IMR-90 (cell line): ENCODE data around the gene ABCB9. TPM values are rescaled to one million over a fixed set of nuclear protein-coding genes. Genes with fewer than 3 reads are reported as not detected.
A peak's percentile ranks its signal among the peaks of the same experiment; 100 is the strongest.

Experiments
- ATAC-seq: fragments of 200-7000 bp; cut with Tn5 transposase; 2 replicates; pipeline ENCODE4 v1.9.1; 2020; ENCODE audit warnings: low read depth, mild to moderate bottlenecking, moderate library complexity
- BruUV-seq: library from RNA; stranded (reverse); fragments of 400-500 nt; replicated peaks from 2 replicates; lab custom pipeline; 2021; lab: Mats Ljungman, UMichigan
- CTCF ChIA-PET: fragments of 300-600 bp; formaldehyde crosslinking; extraction: SDS; loops from one replicate; lab custom pipeline; 2021; ENCODE audit warnings: antibody characterized with exemption; lab: Yijun Ruan, JAX
- POLR2A ChIA-PET: fragments of 300-600 bp; sonication (Branson Sonifier 250); formaldehyde crosslinking; loops from one replicate; lab custom pipeline; 2022; ENCODE audit warnings: antibody characterized with exemption; ENCODE audit not compliant: unreplicated experiment; lab: Charles Lee
- DNase-seq: peaks from one replicate; pipeline ENCODE4 v3.0.0; 2013
- H2AFZ ChIP-seq: replicated peaks from 2 replicates; pipeline ENCODE3; 2013; ENCODE audit warnings: low read length, mild to moderate bottlenecking; ENCODE audit not compliant: poor library complexity
- H2AK5ac ChIP-seq: 2 replicates; pipeline ENCODE4 v1.6.1; 2013; ENCODE audit warnings: low read depth, low read length, inconsistent platforms
- H2AK9ac ChIP-seq: replicated peaks from 2 replicates; pipeline ENCODE3; 2013; ENCODE audit warnings: mild to moderate bottlenecking, low read depth, low read length, moderate library complexity; ENCODE audit not compliant: poor library complexity
- H2BK120ac ChIP-seq: 2 replicates; pipeline ENCODE4 v1.6.1; 2013; ENCODE audit warnings: low read depth, low read length, inconsistent platforms
- H2BK15ac ChIP-seq: 3 replicates; pipeline ENCODE4 v1.6.1; 2013; ENCODE audit warnings: low read depth, low read length, inconsistent platforms
- H2BK20ac ChIP-seq: 2 replicates; pipeline ENCODE4 v1.6.1; 2013; ENCODE audit warnings: low read depth, mild to moderate bottlenecking, inconsistent platforms, low read length, moderate library complexity
- H2BK5ac ChIP-seq: 2 replicates; pipeline ENCODE4 v1.6.1; 2013; ENCODE audit warnings: mild to moderate bottlenecking, low read depth, low read length, inconsistent platforms; ENCODE audit not compliant: poor library complexity, severe bottlenecking
- H3K14ac ChIP-seq: replicated peaks from 2 replicates; pipeline ENCODE4 v1.6.1; 2013; ENCODE audit warnings: low read depth, low read length, inconsistent platforms
- H3K18ac ChIP-seq: 2 replicates; pipeline ENCODE4 v1.6.1; 2013; ENCODE audit warnings: low read depth, low read length, control low read depth
- H3K23ac ChIP-seq: 2 replicates; pipeline ENCODE4 v1.6.1; 2013; ENCODE audit warnings: low read depth, low read length, inconsistent platforms
- H3K27ac ChIP-seq: 2 replicates; pipeline ENCODE4 v1.5.1; 2013; ENCODE audit warnings: mild to moderate bottlenecking, control low read depth, low read length; ENCODE audit not compliant: insufficient read depth
- H3K27me3 ChIP-seq: 2 replicates; pipeline ENCODE4 v1.6.1; 2013; ENCODE audit warnings: low read length; ENCODE audit not compliant: control insufficient read depth, insufficient read depth
- H3K36me3 ChIP-seq: 2 replicates; pipeline ENCODE4 v1.6.1; 2013; ENCODE audit warnings: low read length, mixed read lengths; ENCODE audit not compliant: control insufficient read depth, insufficient read depth
- H3K4ac ChIP-seq: 2 replicates; pipeline ENCODE4 v1.6.1; 2013; ENCODE audit warnings: low read depth, low read length, inconsistent platforms
- H3K4me1 ChIP-seq: 2 replicates; pipeline ENCODE4 v1.6.1; 2013; ENCODE audit warnings: low read length, mixed read lengths; ENCODE audit not compliant: control insufficient read depth, insufficient read depth
- H3K4me2 ChIP-seq: 2 replicates; pipeline ENCODE4 v1.6.1; 2013; ENCODE audit warnings: low read depth, mild to moderate bottlenecking, control low read depth, low read length, moderate library complexity
- H3K4me3 ChIP-seq: 2 replicates; pipeline ENCODE4 v1.5.1; 2013; ENCODE audit warnings: low read depth, mild to moderate bottlenecking, control low read depth, low read length, moderate library complexity; ENCODE audit not compliant: insufficient read depth
- H3K56ac ChIP-seq: 2 replicates; pipeline ENCODE4 v1.6.1; 2013; ENCODE audit warnings: low read length, inconsistent platforms; ENCODE audit not compliant: insufficient read depth; ENCODE audit errors: extremely low read depth
- H3K79me1 ChIP-seq, 2 experiments: 2 replicates each; pipeline ENCODE4 v1.6.1; 2013; ENCODE audit warnings: low read length in 2 of 2, inconsistent platforms in 1 of 2, low read depth in 1 of 2
- H3K9ac ChIP-seq: 2 replicates; pipeline ENCODE4 v1.6.1; 2013; ENCODE audit warnings: low read depth, low read length, control low read depth
- H3K9me1 ChIP-seq: 2 replicates; pipeline ENCODE4 v1.6.1; 2013; ENCODE audit warnings: low read length, inconsistent platforms; ENCODE audit not compliant: insufficient read depth
- H3K9me3 ChIP-seq: 2 replicates; pipeline ENCODE4 v1.6.1; 2013; ENCODE audit warnings: low read length; ENCODE audit not compliant: control insufficient read depth, insufficient read depth
- H4K20me1 ChIP-seq: 2 replicates; pipeline ENCODE4 v1.6.1; 2013; ENCODE audit warnings: low read length, inconsistent platforms; ENCODE audit not compliant: insufficient read depth
- H4K5ac ChIP-seq: 2 replicates; pipeline ENCODE4 v1.6.1; 2013; ENCODE audit warnings: mild to moderate bottlenecking, low read depth, low read length, control low read depth
- H4K8ac ChIP-seq, 2 experiments: 2 replicates each; pipeline ENCODE4 v1.6.1; 2013; ENCODE audit warnings: low read depth in 2 of 2, low read length in 2 of 2, control low read depth in 1 of 2, inconsistent platforms in 1 of 2
- H4K91ac ChIP-seq: 2 replicates; pipeline ENCODE4 v1.6.1; 2013; ENCODE audit warnings: low read depth, low read length, inconsistent platforms; ENCODE audit not compliant: insufficient read depth
- BHLHE40 ChIP-seq: fragments of 150-350 bp; IDR thresholded peaks from 2 replicates; pipeline ENCODE4 v1.6.1; 2016; ENCODE audit warnings: mild to moderate bottlenecking, low read depth, low read length
- CEBPB ChIP-seq: IDR thresholded peaks from 2 replicates; pipeline ENCODE4 v1.6.1; 2012; ENCODE audit warnings: low read depth, low read length, improper control_type of control experiment
- CHD1 ChIP-seq: IDR thresholded peaks from 2 replicates; pipeline ENCODE4 v1.6.1; 2012; ENCODE audit warnings: low read depth, low read length, improper control_type of control experiment
- CTCF ChIP-seq: conservative IDR thresholded peaks from 2 replicates; pipeline ENCODE4 v1.5.1; 2012; ENCODE audit warnings: mild to moderate bottlenecking, low read depth, low read length, improper control_type of control experiment
- FOS ChIP-seq: fragments of 150-350 bp; IDR thresholded peaks from 2 replicates; pipeline ENCODE4 v1.6.1; 2016; ENCODE audit warnings: low read depth, low read length
- MAFK ChIP-seq: IDR thresholded peaks from 2 replicates; pipeline ENCODE4 v1.6.1; 2012; ENCODE audit warnings: low read depth, low read length, improper control_type of control experiment
- MAZ ChIP-seq: IDR thresholded peaks from 2 replicates; pipeline ENCODE4 v1.6.1; 2012; ENCODE audit warnings: low read depth, mild to moderate bottlenecking, low read length, improper control_type of control experiment, moderate library complexity, borderline replicate concordance
- MXI1 ChIP-seq: IDR thresholded peaks from 2 replicates; pipeline ENCODE4 v1.6.1; 2012; ENCODE audit warnings: low read depth, mild to moderate bottlenecking, low read length, moderate library complexity, borderline replicate concordance
- NFE2L2 ChIP-seq: fragments of 150-350 bp; IDR thresholded peaks from 2 replicates; pipeline ENCODE4 v1.6.1; 2016; ENCODE audit warnings: low read depth, mild to moderate bottlenecking, low read length
- POLR2A ChIP-seq: IDR thresholded peaks from 2 replicates; pipeline ENCODE4 v1.6.1; 2012; ENCODE audit warnings: mild to moderate bottlenecking, low read depth, low read length
- RAD21 ChIP-seq: IDR thresholded peaks from 2 replicates; pipeline ENCODE4 v1.6.1; 2012; ENCODE audit warnings: low read length, improper control_type of control experiment
- RCOR1 ChIP-seq: IDR thresholded peaks from 2 replicates; pipeline ENCODE4 v1.6.1; 2012; ENCODE audit warnings: mild to moderate bottlenecking, low read length, improper control_type of control experiment; ENCODE audit not compliant: insufficient replicate concordance
- RFX5 ChIP-seq: IDR thresholded peaks from 2 replicates; pipeline ENCODE4 v1.8.0; 2012; ENCODE audit warnings: low read depth, mild to moderate bottlenecking, low read length, moderate library complexity
- SMC3 ChIP-seq: fragments of 150-350 bp; IDR thresholded peaks from 2 replicates; pipeline ENCODE4 v1.6.1; 2016; ENCODE audit warnings: low read depth, mild to moderate bottlenecking, antibody characterized with exemption, low read length, moderate library complexity
- USF2 ChIP-seq: fragments of 150-350 bp; IDR thresholded peaks from 2 replicates; pipeline ENCODE4 v1.6.1; 2017; ENCODE audit warnings: mild to moderate bottlenecking, antibody characterized with exemption, low read length, low read depth
- WGBS, 2 experiments: methylation state at CpG; one replicate each; pipeline versions ENCODE4 v1.1.5 to v1.1.7; 2013; ENCODE audit warnings: missing lambda C conversion rate in 2 of 2; ENCODE audit not compliant: insufficient read length in 1 of 2; ENCODE audit errors: extremely low coverage in 2 of 2; 5-methylcytosine and 5-hydroxymethylcytosine counted together
- dilution Hi-C: fragments of 300-500 bp; cut with HindIII; formaldehyde crosslinking; loops from one replicate; pipeline ENCODE4 v1.14.3; 2018; ENCODE audit warnings: low sequenced_read_pairs; ENCODE audit not compliant: unreplicated experiment
- in situ Hi-C: fragments of 300-500 bp; cut with MboI; formaldehyde crosslinking; loops from 3 replicates; pipeline ENCODE4 v1.14.3; 2019; ENCODE audit warnings: low sequenced_read_pairs, inconsistent platforms, mixed read lengths
- intact Hi-C: fragments of 100-400 bp; cut with micrococcal nuclease; formaldehyde crosslinking; loops from 2 replicates; pipeline ENCODE4 v1.10.0; 2022
- polyA plus RNA-seq, 3 experiments: library from polyadenylated mRNA; depleted of rRNA; stranded (reverse); fragments of >200 nt; gene quantifications; 2 replicates each; pipeline ENCODE4 v1.2.3, GENCODE V29; 2012; ENCODE audit warnings: low replicate concordance in 1 of 3
- total RNA-seq: library from RNA; depleted of rRNA; stranded (reverse); fragments of >200 nt; gene quantifications from 2 replicates; pipeline ENCODE4 v1.2.3, GENCODE V29; 2012
- TF ChIP-seq, protein P1 (sequence below): fragments of 150-350 bp; IDR thresholded peaks from 2 replicates; pipeline ENCODE4 v1.6.1; 2016; ENCODE audit warnings: low read depth, mild to moderate bottlenecking, low read length, moderate library complexity, borderline replicate concordance

The ABCB9 gene
- total and polyA plus RNA-seq, 2 of the 4 experiments (the other 2 are of a cell fraction) = 5.6 to 8.3 TPM

DNA sequence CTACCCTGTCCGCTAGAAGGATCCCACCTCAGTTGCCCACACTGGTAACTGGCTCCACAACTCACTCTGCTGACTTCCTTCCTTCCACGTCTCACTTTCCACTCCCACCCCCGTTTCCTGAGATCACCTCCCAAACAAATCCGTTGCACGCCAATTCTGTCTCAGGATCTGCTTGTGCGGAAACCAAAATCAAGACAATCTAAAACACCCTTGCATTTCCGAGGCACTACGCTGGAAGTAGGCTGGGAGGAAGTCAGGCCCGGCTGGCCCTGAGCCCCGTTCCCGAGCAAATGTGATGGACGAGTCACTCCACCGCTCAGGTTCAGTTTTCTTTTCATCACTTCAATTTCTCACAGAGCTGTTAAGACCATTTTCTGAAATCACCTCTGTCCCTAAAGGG lies 23.1 kb downstream of the ABCB9 start:
- WGBS, 2 experiments = 78% methylated on average over 3 of the region's 13 CpGs; no CpG with 5 or more reads in 1 of the 2 experiments
- H2BK5ac ChIP-seq = no peak overlapping the region
- H3K4ac ChIP-seq = peak overlapping the region; percentile 27; the same call in 1 of the 2 replicates
- no peaks in the 10 kb centered on the region for H3K27me3 ChIP-seq
- H2AFZ ChIP-seq = peak overlapping the region; percentile 38
- ChIA-PET POLR2A (no interaction called here), CTCF (no interaction called here)
- no peak overlapping the region for H4K91ac ChIP-seq
- H4K20me1 ChIP-seq = no peaks in the 10 kb centered on the region
- H3K36me3 ChIP-seq = no peaks in the 10 kb centered on the region
- intact Hi-C loops (no loop called here), dilution Hi-C loops (no loop called here), in situ Hi-C loops (no loop called here)
- no peak overlapping the region for H3K14ac ChIP-seq
- H3K56ac ChIP-seq = no peak overlapping the region
- H3K4me1 ChIP-seq = peaks cover 22% of the 10 kb centered on the region
- no peaks in the 10 kb centered on the region for H3K9me3 ChIP-seq
- peaks cover 0 to 14% of the 10 kb centered on the region in 2 experiments; a peak in 1 of 4 replicates for H3K79me1 ChIP-seq
- 0 out of 2 replicates have a peak overlapping the region, but pooled peaks have one; percentile 9 for H2BK20ac ChIP-seq
- H3K27ac ChIP-seq = no peak overlapping the region
- H2AK5ac ChIP-seq = no peak overlapping the region
- no peak overlapping the region for H2AK9ac ChIP-seq
- H3K23ac ChIP-seq = no peak overlapping the region
- H3K18ac ChIP-seq = no peak overlapping the region
- H3K9ac ChIP-seq = no peak overlapping the region
- no peak for TF ChIP-seq RAD21
- no peak for TF ChIP-seq NFE2L2
- no peak for TF ChIP-seq BHLHE40
- TF ChIP-seq RCOR1 = no peak
- no peak for TF ChIP-seq FOS
- TF ChIP-seq, protein P1, sequence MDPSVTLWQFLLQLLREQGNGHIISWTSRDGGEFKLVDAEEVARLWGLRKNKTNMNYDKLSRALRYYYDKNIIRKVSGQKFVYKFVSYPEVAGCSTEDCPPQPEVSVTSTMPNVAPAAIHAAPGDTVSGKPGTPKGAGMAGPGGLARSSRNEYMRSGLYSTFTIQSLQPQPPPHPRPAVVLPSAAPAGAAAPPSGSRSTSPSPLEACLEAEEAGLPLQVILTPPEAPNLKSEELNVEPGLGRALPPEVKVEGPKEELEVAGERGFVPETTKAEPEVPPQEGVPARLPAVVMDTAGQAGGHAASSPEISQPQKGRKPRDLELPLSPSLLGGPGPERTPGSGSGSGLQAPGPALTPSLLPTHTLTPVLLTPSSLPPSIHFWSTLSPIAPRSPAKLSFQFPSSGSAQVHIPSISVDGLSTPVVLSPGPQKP = no peak
- TF ChIP-seq CEBPB = no peak
- TF ChIP-seq SMC3 = no peak
- no peak for TF ChIP-seq POLR2A
- TF ChIP-seq MAFK = no peak
- TF ChIP-seq MAZ = no peak
- TF ChIP-seq MXI1 = no peak
- TF ChIP-seq USF2 = no peak
- no peak for TF ChIP-seq CTCF
- TF ChIP-seq RFX5 = no peak
- no peak for TF ChIP-seq CHD1
- BruUV-seq = no TSS peak
- H3K9me1 ChIP-seq = peaks cover 43% of the 10 kb centered on the region
- H3K4me2 ChIP-seq = no peak overlapping the region
- H4K8ac ChIP-seq = no peak overlapping the region; a peak in 1 of 4 replicates
- H3K4me3 ChIP-seq = no peak overlapping the region
- no peak overlapping the region for H4K5ac ChIP-seq
- no peak overlapping the region for H2BK15ac ChIP-seq
- peak; percentile 30 for DNase-seq
- no peak overlapping the region; the same call in 1 of the 2 replicates for H2BK120ac ChIP-seq
- no peak for ATAC-seq
